ENCODE data around the gene PSMC4. TPM values are rescaled to one million over a fixed set of nuclear protein-coding genes. Genes with fewer than 3 reads are reported as not detected.
A peak's percentile ranks its signal among the peaks of the same experiment; 100 is the strongest.

PSMC4 gene
- total RNA-seq, 1 donor from 2014 or later, result 60.5 TPM

DNA sequence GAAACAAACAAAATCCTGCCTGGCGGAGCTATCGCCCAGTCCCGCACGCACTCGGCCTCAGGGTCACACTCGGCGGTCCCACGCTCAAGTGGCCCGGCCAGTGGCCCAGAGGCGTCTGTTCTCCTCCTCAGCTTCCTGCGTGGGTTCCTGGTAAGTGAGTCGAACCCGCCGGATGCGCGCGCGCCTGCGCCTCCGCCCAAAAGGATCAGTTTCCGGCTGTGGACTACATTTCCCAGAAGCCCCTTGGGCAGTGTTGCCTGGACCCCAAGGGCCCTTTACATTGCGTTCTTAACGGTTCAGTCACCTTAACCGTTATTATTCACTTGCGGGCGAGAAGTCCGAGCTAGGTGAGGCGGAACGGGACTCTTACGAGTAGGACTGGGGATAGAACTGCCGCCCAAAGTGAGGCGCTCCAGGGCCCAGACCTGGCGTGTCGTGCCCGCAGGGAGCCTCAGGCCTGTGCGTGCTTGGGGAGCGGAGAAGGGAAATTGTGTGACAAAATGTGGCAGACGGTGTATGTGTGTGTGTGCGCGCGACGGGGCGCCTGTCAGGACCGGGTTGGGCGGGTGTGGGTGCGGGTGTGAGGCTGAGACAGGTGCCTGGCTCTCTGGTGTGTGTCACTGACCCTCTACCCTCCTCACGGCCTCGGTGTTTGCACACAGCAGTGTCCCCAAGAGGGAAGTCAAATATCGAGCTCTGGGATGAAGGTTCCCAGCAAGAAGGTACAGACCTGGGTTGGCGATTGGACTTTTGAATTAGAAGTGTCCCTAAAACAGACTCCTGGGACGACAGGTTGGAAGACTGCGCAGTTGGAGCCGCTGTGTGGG, 26.1 kb downstream of the PSMC4 start, which contains the start of gene ZNF546:
ZNF546 (plus strand) TSS at position 250 of the 827 bp plus-strand sequence. CDS start 1,267 bp downstream, outside the sequence.
- DNase-seq (peak; percentile 95), ATAC-seq (peak; percentile 99)
- Histone ChIP-seq H3K27me3 (no peaks in the 10 kb centered on the region), H3K36me3 (no peaks in the 10 kb centered on the region), H3K27ac (peak within 1 kb of the TSS; percentile 90), H3K4me3 (peak within 1 kb of the TSS; percentile 76), H3K9me3 (no peaks in the 10 kb centered on the region), H3K4me1 (peaks cover 10% of the 10 kb centered on the region)
- TF ChIP-seq, protein P1, sequence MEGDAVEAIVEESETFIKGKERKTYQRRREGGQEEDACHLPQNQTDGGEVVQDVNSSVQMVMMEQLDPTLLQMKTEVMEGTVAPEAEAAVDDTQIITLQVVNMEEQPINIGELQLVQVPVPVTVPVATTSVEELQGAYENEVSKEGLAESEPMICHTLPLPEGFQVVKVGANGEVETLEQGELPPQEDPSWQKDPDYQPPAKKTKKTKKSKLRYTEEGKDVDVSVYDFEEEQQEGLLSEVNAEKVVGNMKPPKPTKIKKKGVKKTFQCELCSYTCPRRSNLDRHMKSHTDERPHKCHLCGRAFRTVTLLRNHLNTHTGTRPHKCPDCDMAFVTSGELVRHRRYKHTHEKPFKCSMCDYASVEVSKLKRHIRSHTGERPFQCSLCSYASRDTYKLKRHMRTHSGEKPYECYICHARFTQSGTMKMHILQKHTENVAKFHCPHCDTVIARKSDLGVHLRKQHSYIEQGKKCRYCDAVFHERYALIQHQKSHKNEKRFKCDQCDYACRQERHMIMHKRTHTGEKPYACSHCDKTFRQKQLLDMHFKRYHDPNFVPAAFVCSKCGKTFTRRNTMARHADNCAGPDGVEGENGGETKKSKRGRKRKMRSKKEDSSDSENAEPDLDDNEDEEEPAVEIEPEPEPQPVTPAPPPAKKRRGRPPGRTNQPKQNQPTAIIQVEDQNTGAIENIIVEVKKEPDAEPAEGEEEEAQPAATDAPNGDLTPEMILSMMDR (IDR thresholded peaks at IDR 0.05), result no peak
- intact Hi-C loops (cut with DNase I), result no loop called here

- Histone ChIP-seq H3K4me1 (peaks cover 10% of the 10 kb centered on the region), H3K27me3 (no peaks in the 10 kb centered on the region), H3K9me3 (no peaks in the 10 kb centered on the region), H3K36me3 (no peaks in the 10 kb centered on the region), H3K27ac (peak overlapping the region; percentile 90), H3K4me3 (peak overlapping the region; percentile 76)
- TF ChIP-seq, protein P1 (IDR thresholded peaks at IDR 0.05), result no peak
- ATAC-seq (no peak), DNase-seq (no peak)
- intact Hi-C loops (cut with DNase I), result no loop called here
Observed at GRCh38 chr19:39997638-39998216, 26.8 kb downstream of the PSMC4 start.

DNA sequence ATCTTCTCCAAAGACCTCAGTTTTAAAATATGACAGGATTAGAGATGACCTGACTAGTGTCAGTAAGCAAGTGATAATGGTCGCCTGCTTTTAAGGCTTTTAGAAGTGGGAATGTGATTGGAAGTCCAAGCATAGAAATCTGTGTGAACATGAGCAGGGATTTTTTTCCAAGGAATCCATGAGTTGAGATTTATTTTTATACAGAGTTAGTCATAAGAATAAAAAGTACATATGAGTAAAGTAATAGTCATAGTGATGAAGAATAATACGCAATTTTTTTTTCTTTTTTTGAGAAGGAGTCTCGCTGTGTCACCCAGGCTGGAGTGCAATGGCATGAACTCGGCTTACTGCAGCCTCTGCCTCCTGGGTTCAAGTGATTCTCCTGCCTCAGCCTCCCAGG, 27.5 kb downstream of the PSMC4 start:
- TF ChIP-seq, protein P1 (IDR thresholded peaks at IDR 0.05), result no peak
- DNase-seq (no peak), ATAC-seq (no peak)
- H3K36me3 ChIP-seq, result no peaks in the 10 kb centered on the region
- peaks cover 10% of the 10 kb centered on the region for H3K4me1 ChIP-seq
- H3K27me3 ChIP-seq, result no peaks in the 10 kb centered on the region
- H3K9me3 ChIP-seq, result no peaks in the 10 kb centered on the region
- no peak overlapping the region for H3K27ac ChIP-seq
- intact Hi-C loops (cut with DNase I), result no loop called here
- H3K4me3 ChIP-seq, result no peak overlapping the region

- DNase-seq (no peak), ATAC-seq (no peak)
- Histone ChIP-seq H3K4me3 (no peak overlapping the region), H3K9me3 (no peaks in the 10 kb centered on the region), H3K36me3 (peaks cover 38% of the 10 kb centered on the region), H3K27ac (no peak overlapping the region), H3K27me3 (no peaks in the 10 kb centered on the region), H3K4me1 (no peaks in the 10 kb centered on the region)
- intact Hi-C loops (cut with DNase I), result no loop called here
- TF ChIP-seq, protein P1 (IDR thresholded peaks at IDR 0.05), result no peak
Observed at GRCh38 chr19:40005691-40006272, 34.8 kb downstream of the PSMC4 start.

DNA sequence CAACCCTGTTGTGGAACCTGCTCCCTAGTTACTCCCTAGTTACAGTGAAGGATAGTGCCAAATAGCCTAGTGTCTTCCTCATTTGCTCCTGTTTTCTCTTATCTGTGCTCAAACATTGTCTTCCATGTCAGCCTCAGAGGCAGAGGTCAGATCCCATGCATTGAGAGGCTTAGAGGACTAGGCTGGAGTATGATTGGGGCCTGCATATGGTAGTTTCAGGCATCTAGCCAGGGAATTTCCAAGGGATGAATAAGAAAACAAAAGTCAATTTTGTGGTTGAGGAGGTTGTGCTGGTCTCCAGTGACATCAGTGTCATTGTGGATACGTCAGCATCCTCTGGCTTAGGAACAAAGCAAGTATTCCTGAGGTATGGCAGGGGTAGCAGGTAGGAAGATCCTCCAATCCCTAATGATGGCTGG, 35.3 kb downstream of the PSMC4 start:
- intact Hi-C loops (cut with DNase I), result no loop called here
- no peak for DNase-seq
- ATAC-seq, result no peak

More for the DNA sequence above, 35.3 kb downstream of the PSMC4 start:
- Histone ChIP-seq H3K36me3 (peaks cover 38% of the 10 kb centered on the region), H3K27ac (no peak overlapping the region), H3K4me3 (no peak overlapping the region), H3K27me3 (no peaks in the 10 kb centered on the region), H3K4me1 (no peaks in the 10 kb centered on the region), H3K9me3 (no peaks in the 10 kb centered on the region)
- TF ChIP-seq, protein P1 (IDR thresholded peaks at IDR 0.05), result no peak
